RCC 7860 (cell line): ENCODE results near the gene TUBB.
"Not testable (repeated sequence)": the region's sequence is repeated elsewhere in the genome, so short reads cannot be mapped to it uniquely, and the experiment has no call there.

Source experiments
- DNase-seq: peaks from one replicate; pipeline ENCODE4 v3.0.0-alpha.2; 2015; ENCODE audit warnings: low spot score
- FAIRE-seq: peaks from 2 replicates; lab custom pipeline; 2012; peaks lifted over from hg19 to GRCh38; lab: Jason Lieb, UNC

TUBB gene

DNA sequence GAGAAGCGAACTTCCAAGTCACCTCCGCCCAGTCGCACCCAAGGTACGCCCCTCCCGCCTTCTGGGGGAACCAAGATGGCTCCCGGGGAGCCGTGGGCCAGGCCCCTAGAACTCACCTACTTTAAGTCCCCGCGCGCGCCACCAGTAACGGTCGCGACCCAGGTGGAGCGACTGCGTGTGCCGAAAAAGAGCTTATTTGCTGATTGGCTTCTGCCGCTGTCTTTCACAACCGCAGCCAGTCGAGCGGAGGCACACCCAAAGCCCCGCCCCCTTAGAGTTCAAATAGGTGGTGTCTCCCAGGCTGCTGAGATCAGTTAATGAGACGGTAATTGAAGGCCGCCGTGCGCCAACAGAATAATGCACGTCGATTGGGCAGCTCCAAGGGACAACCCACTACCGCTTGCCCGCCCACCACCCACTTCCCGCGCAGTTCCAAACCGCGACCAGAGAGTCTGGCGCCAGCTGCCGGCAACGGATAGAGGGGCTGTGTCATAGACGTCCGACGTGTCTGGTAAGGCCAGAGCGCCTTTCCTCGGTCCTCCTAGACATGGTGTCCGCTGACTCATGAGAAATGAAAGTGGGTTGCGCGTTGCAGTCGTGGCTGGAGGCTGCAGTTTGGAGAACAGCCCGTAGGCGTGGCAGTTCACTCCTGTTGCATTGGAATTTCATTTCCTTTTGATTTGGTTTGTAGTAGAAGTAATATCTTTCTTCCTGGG lies 2.9 kb upstream of the TUBB start, which contains the start of gene MDC1:
Gene MDC1, minus strand, starts transcription at position 153 of the 716 bp plus-strand sequence. CDS start 2,106 bp downstream, outside the sequence.
- peak; percentile 92 for FAIRE-seq

GRCh38 chr6:30717845-30718720 lies 2.1 kb upstream of the TUBB start:
- DNase-seq, FAIRE-seq: not testable (repeated sequence)

More for the DNA sequence above, 2.9 kb upstream of the TUBB start, which contains the start of gene MDC1:
- peak; percentile 100 for DNase-seq

- FAIRE-seq (no peak), DNase-seq (no peak)
Observed at GRCh38 chr6:30719356-30719755, 796 bp upstream of the TUBB start.

- DNase-seq (peak; percentile 43), FAIRE-seq (no peak)
Observed at GRCh38 chr6:30720738-30721197, 616 bp downstream of the TUBB start.

DNA sequence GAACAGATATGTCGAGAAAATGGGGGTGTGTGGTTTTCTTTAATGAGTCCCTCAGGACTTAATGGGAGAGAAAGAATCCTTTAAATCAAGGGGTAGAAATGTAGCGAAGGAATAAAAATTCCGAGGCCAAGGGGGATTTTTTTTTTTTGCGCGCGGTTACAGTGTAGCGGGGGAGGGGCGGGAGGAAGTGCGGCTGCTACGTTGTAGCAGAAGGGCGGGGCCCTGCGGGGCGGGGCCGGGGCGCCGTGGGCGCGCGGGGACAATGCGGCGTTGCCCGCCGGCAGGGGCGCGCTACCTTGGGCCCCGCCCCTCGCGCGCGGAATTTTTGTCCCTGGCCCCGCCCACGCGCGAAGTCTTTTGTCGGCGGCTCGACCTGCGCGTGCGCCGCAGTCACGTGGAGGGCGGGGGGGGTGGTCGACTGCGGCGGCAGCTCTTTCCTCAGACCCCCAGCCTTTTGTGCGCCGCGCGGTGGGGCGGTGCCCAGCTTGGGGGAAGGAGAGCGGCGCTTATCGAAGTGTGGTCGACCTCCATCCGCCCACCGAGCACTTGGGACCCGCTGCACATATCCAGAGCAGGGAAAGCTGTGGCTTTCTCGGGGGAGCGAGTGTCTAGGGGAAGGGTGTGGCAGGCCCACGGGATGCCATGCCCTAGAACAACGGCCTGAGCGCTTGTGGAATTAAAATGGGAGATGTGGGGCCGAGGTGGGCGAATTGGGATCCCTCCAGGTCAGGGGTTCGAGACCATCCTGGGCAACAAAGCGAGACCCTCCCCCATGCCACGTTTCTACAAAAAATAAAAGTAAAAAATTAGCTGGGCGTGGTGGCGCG lies 1.3 kb downstream of the TUBB start:
- FAIRE-seq (no peak), DNase-seq (peak; percentile 70)

DNA sequence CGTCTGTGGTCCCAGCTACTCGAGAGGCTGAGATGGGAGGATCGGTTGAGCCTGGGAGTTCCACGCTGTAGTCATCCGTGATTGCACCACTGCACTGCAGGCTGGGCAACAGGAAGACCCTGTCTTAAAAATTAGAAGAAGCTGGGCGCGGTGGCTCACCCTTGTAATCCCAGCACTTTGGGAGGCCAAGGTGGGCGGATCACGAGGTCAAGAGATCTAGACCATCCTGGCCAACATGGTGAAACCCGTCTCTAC lies 1.8 kb downstream of the TUBB start:
- not testable (repeated sequence) for DNase-seq, FAIRE-seq

GRCh38 chr6:30722280-30723112 lies 2.3 kb downstream of the TUBB start:
- FAIRE-seq (no peak), DNase-seq (peak; percentile 67)

DNA sequence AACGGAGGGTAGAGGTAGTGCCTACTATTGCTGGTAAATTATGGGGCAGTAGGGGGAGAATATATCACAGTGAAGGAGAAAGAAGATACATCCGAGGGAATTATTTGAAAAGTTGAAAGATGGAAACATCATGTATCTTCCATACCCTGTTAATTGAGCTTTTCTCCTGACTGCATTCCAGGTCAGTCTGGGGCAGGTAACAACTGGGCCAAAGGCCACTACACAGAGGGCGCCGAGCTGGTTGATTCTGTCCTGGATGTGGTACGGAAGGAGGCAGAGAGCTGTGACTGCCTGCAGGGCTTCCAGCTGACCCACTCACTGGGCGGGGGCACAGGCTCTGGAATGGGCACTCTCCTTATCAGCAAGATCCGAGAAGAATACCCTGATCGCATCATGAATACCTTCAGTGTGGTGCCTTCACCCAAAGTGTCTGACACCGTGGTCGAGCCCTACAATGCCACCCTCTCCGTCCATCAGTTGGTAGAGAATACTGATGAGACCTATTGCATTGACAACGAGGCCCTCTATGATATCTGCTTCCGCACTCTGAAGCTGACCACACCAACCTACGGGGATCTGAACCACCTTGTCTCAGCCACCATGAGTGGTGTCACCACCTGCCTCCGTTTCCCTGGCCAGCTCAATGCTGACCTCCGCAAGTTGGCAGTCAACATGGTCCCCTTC lies 3.1 kb downstream of the TUBB start:
- not testable (repeated sequence) for DNase-seq, FAIRE-seq

DNA sequence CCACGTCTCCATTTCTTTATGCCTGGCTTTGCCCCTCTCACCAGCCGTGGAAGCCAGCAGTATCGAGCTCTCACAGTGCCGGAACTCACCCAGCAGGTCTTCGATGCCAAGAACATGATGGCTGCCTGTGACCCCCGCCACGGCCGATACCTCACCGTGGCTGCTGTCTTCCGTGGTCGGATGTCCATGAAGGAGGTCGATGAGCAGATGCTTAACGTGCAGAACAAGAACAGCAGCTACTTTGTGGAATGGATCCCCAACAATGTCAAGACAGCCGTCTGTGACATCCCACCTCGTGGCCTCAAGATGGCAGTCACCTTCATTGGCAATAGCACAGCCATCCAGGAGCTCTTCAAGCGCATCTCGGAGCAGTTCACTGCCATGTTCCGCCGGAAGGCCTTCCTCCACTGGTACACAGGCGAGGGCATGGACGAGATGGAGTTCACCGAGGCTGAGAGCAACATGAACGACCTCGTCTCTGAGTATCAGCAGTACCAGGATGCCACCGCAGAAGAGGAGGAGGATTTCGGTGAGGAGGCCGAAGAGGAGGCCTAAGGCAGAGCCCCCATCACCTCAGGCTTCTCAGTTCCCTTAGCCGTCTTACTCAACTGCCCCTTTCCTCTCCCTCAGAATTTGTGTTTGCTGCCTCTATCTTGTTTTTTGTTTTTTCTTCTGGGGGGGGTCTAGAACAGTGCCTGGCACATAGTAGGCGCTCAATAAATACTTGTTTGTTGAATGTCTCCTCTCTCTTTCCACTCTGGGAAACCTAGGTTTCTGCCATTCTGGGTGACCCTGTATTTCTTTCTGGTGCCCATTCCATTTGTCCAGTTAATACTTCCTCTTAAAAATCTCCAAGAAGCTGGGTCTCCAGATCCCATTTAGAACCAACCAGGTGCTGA lies 3.9 kb downstream of the TUBB start:
- not testable (repeated sequence) for FAIRE-seq, DNase-seq

GRCh38 chr6:30724906-30725667 lies 4.9 kb downstream of the TUBB start:
- DNase-seq = no peak
- FAIRE-seq = no peak

DNA sequence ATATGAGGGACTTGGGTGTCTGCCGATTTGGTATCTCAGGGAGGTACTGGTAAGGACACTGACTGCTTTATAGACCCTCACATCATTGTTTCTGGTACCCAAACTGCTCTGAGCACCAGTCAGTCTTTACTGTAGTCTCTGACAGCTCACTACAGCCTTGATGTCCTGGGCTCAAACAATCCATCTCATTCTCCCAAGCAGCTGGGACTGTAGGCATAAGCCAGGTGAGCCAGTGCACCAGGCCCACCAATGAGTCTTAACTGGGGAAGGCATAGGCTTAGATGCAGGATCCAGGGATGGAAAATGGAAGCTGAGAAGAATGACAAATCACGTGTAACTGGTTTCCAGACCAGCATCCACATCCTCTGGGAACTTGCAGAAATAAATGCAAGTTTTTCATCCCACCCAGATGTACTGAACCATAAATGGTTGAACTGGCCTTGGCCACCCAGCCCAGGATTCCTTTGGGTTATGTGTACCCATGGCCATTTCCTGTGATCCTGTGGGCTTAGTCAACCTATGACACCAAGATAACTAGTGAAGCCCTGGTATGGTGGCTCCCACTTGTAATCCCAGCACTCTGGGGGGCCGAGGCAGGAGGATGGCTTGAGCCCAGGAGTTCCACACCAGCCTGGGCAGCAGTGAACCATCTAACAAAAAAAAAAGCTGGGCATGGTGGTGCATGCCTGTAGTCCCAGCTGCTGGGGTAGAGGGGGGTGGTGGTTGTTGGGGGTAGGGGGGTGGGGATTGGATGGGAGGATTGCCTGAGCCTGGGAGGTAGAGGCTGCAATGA lies 5.8 kb downstream of the TUBB start:
- FAIRE-seq = peak; percentile 61
- peak; percentile 86 for DNase-seq

DNA sequence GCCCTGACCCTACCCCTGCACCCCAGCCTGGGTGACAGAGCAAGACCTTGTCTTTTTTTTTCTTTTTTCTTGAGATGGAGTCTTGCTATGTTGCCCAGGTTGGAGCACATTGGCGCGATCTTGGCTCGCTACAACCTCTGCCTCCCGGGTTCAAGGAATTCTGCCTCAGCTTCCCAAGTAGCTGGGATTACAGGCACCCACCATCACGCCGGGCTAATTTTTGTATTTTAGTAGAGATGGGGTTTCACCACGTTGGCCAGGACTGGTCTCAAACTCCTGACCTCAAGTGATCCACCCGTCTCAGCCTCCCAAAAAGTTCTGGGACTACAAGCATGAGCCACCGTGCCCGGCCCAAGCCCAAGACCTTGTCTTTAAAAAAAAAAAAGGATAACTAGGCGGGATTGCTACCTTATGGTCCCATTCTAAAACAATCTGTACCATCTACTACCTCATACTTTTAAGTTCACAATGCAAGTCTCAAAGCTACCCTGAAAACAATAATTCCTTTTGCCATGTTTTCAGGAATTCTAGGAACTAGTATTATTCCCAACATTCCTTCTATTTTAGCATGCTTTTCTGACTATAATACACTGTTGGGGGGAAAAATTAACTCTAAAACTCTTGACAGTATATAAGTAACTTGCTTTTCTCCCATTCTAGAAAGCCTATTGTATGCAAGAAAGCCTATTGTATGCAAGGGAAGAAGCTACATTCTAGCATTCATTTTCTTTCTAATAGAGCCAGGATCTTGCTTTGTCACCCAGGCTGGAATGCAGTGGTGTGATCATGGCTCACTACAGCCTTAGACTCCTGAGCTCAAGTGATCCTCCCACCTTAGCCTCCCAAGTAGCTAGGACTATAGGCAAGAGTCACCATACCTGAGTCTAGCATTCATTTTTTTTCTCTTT lies 6.6 kb downstream of the TUBB start:
- no peak for FAIRE-seq
- DNase-seq = no peak

DNA sequence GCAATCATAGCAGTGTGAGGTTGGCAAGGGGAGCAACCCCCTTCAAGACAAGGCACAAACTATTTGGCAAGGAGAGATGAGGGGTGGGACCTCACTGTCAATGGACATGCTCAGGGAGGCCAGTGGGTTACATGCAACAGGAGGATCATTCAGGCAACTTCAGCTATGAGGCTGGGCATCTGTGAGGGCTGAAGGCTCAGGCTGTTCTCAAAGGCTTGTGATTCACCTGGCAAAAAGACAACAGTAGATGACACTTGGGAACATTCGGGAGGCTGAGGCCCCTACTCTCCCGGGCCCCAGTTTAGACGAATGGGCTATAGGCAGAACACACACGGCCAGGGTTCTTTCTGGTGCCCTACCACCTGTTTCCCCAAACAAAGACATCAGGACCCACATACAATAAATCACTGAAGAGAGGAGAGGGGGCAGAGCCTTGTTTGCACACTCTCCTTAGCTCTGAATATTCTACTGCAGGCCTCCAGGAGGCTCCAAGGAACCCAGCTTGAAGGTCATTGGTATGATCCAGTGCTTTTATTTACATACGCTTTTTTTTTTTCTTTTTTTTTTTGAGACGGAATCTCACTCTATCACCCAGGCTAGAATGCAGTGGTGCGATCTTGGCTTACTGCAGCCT lies 7.9 kb downstream of the TUBB start:
- no peak for DNase-seq
- no peak for FAIRE-seq

DNA sequence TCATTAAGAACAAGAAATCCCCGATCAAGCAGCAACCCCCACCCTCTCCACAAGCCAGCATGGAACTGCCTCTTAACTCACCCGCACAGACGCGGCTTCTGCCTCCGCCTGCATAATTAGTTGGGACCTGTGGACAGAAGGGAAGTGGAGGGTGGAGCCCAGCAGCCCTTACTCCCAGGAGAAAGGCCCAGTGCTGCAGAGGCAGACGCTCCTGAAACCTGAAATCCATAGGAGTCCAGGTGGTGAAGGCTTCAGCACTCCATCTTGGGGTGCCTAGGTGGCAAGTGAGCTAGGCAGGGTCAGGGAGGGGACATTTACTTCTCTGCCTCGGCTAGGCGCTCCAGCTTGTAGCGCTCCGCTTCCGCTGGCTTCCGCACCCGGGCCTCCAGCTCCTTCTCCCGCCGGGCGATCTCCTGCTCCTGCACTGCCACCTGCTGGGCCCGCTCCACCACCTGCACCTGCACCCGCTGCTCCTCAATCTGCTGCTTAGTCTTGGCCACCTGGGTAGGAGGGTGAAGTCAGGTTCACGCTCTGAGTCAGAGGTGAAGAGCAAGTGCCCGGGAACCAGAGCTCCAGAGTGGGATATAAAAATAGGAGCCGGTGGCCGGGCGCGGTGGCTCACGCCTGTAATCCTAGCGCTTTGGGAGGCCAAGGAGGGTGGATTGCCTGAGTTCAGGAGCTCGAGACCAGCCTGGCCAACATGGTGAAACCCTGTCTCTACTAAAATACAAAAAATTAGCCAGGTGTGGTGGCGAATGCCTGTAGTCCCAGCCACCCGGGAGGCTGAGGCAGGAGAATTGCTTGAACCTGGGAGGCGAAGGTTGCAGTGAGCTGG lies 10.7 kb downstream of the TUBB start:
- DNase-seq (no peak), FAIRE-seq (no peak)
